Activated CD4-positive, alpha-beta memory T cell treated with anti-CD3 and anti-CD28 coated beads for 36 hours (primary cell): Measurements from ENCODE around the gene MYADML2. TPM values are rescaled to one million over a fixed set of nuclear protein-coding genes. Genes with fewer than 3 reads are reported as not detected.

ENCODE experiments used
- CTCF ChIA-PET: fragments of 350-600 bp; sonication (Branson Sonifier 250); formaldehyde crosslinking; loops from one replicate; lab custom pipeline; 2021; ENCODE audit warnings: antibody characterized with exemption, inconsistent platforms; lab: Charles Lee
- POLR2A ChIA-PET: fragments of 350-600 bp; sonication (Branson Sonifier 250); formaldehyde crosslinking; loops from one replicate; lab custom pipeline; 2021; ENCODE audit warnings: antibody characterized with exemption; lab: Charles Lee
- DNase-seq: peaks from one replicate; pipeline ENCODE4 v3.0.0-alpha.2; 2020
- H3K27ac Mint-ChIP-seq: one replicate; pipeline ENCODE4 v1.8.0; 2021; ENCODE audit warnings: mixed read lengths
- H3K27me3 Mint-ChIP-seq: one replicate; pipeline ENCODE4 v1.8.0; 2021; ENCODE audit warnings: mixed read lengths
- H3K36me3 Mint-ChIP-seq: one replicate; pipeline ENCODE4 v1.8.0; 2021; ENCODE audit warnings: mixed read lengths
- H3K4me1 Mint-ChIP-seq: one replicate; pipeline ENCODE4 v1.8.0; 2021; ENCODE audit warnings: low read depth, mixed read lengths
- H3K4me3 Mint-ChIP-seq: one replicate; pipeline ENCODE4 v1.8.0; 2021; ENCODE audit warnings: mild to moderate bottlenecking, mixed read lengths
- H3K9me3 Mint-ChIP-seq: one replicate; pipeline ENCODE4 v1.8.0; 2021; ENCODE audit warnings: mixed read lengths
- intact Hi-C: fragments of 100-400 bp; cut with micrococcal nuclease; formaldehyde crosslinking; loops from one replicate; pipeline ENCODE4 v1.15.1; 2023
- total RNA-seq, 2 experiments: library from RNA; stranded (reverse); gene quantifications; one replicate each; pipeline ENCODE4 v1.2.3, GENCODE V29; 2021

MYADML2 gene
- total RNA-seq, 2 experiments from 2014 or later = not detected

DNA sequence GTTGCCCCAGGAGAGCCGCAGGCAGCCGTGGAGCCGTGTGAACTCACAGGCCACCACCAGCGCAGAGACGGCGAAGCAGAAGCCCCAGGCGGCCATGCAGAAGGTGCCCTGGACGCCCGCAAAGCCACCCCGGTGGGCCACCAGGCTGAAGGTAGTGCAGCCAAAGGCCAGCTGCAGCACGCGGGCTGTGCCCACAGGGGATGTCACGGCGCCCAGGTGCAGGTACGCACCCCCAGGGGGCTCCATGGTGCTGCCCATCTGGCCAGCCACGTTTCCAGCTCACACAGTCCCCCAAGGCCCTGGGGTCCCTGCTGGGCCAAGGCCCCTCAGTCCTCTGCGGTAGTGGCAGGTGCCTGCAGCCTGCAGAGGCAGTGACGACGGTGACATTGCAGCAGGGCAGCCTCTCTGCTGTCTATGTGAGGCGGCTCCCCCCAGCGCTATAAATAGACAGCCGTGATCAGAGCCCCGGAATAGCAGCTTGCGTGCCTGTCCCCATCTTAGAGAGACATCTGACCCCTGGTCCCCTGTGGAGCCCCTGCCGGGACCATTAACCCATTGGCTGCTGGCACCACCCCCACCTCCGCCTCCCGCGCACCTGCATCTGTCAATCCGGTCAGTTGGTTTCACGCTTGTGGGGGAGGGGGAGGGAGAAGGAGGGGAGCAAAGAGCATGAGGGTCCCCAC, 5.4 kb downstream of the MYADML2 start:
- Mint-ChIP-seq H3K27me3 (peaks cover 2% of the 10 kb centered on the region), H3K9me3 (no peaks in the 10 kb centered on the region), H3K4me3 (no peak overlapping the region), H3K36me3 (peaks cover under 1% of the 10 kb centered on the region), H3K27ac (no peak overlapping the region), H3K4me1 (peaks cover 5% of the 10 kb centered on the region)
- POLR2A ChIA-PET = no interaction called here
- DNase-seq = no peak
- CTCF ChIA-PET = no interaction called here
- intact Hi-C loops = no loop called here

- peaks cover 7% of the 10 kb centered on the region for H3K36me3 Mint-ChIP-seq
- H3K4me1 Mint-ChIP-seq = peaks cover 7% of the 10 kb centered on the region
- H3K9me3 Mint-ChIP-seq = no peaks in the 10 kb centered on the region
- peaks cover 2% of the 10 kb centered on the region for H3K27me3 Mint-ChIP-seq
- DNase-seq = no peak
- ChIA-PET CTCF (no interaction called here), POLR2A (no interaction called here)
- no peak overlapping the region for H3K27ac Mint-ChIP-seq
- no peak overlapping the region for H3K4me3 Mint-ChIP-seq
- intact Hi-C loops = no loop called here
Measured at GRCh38 chr17:81940538-81941483, 6.2 kb downstream of the MYADML2 start.

DNA sequence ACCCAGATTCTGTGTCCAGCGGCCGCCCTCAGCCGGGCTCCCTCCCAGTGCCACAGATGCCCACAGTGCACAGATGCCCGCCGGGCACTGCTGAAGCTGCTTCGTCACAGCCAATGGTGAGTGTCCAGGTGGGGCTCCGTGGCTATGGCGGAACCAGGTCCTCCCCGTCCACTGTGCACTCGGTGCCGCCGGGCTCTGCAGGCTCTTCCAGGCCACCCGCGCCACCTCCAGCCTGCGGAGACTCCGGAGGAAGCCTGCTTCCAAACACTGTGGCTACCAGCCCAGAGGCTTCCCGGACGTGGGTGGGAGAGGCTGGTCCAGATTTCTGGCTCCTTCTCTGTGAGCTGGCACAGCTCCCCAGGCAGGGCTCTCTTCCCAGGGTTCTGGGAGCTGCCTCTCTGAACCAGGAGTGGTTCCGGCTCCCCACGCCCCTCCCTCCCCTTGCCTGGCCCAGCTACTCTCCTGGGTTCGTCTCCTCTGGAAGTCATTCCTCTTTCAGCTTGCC, 7.1 kb downstream of the MYADML2 start:
- H3K4me3 Mint-ChIP-seq = no peak overlapping the region
- POLR2A ChIA-PET = no interaction called here
- DNase-seq = no peak
- peaks cover 2% of the 10 kb centered on the region for H3K27me3 Mint-ChIP-seq
- no peak overlapping the region for H3K27ac Mint-ChIP-seq
- peaks cover 10% of the 10 kb centered on the region for H3K4me1 Mint-ChIP-seq
- no peaks in the 10 kb centered on the region for H3K9me3 Mint-ChIP-seq
- H3K36me3 Mint-ChIP-seq = peaks cover 15% of the 10 kb centered on the region
- CTCF ChIA-PET = no interaction called here
- intact Hi-C loops = no loop called here

DNA sequence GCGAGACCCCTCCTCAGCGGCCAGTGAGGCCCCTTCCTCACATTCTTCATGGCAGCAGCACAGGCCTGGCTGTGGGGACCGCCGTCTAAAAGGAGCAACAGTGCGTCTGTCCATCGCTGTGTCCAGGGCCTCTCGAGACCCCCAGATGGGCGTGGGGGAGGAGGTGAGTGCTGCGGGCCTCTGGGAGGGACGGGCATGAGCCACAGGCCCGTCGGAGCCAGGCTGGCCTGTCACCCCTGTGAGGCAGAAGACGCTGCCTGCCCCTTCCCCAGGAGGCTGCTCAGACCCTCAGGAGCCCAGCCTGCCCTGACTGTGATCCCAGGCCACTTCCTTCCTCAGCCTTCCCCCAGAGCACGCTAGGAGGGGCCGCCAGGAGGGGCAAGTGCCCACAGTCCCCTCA, 7.8 kb downstream of the MYADML2 start:
- CTCF ChIA-PET = interaction anchor here (1.4 kb wide), 1 partner anchor 11 kb away, joined by 3 read pairs; the partner anchor contains the start of gene MAFG

GRCh38 chr17:81935709-81936084, 11.3 kb downstream of the MYADML2 start:
- H3K4me1 Mint-ChIP-seq = peaks cover 10% of the 10 kb centered on the region
- intact Hi-C loops = loop anchor here (2.0 kb wide), 1 partner anchor 41 kb away; the partner anchor contains the start of gene ASPSCR1
- peaks cover 1% of the 10 kb centered on the region for H3K27me3 Mint-ChIP-seq
- DNase-seq = no peak
- ChIA-PET POLR2A (no interaction called here), CTCF (interaction anchor here (0.8 to 1.0 kb wide), 2 partner anchors 24 kb away, joined by 3 to 4 read pairs; no protein-coding TSS in a partner anchor)
- H3K9me3 Mint-ChIP-seq = no peaks in the 10 kb centered on the region
- peak overlapping the region; percentile 84 for H3K4me3 Mint-ChIP-seq
- peaks cover 32% of the 10 kb centered on the region for H3K36me3 Mint-ChIP-seq
- H3K27ac Mint-ChIP-seq = no peak overlapping the region

More for the DNA sequence above, 7.8 kb downstream of the MYADML2 start:
- Mint-ChIP-seq H3K27ac (no peak overlapping the region), H3K36me3 (peaks cover 18% of the 10 kb centered on the region), H3K9me3 (no peaks in the 10 kb centered on the region), H3K4me1 (peaks cover 10% of the 10 kb centered on the region), H3K27me3 (peaks cover 2% of the 10 kb centered on the region), H3K4me3 (no peak overlapping the region)
- intact Hi-C loops = no loop called here
- POLR2A ChIA-PET = no interaction called here
- no peak for DNase-seq

DNA sequence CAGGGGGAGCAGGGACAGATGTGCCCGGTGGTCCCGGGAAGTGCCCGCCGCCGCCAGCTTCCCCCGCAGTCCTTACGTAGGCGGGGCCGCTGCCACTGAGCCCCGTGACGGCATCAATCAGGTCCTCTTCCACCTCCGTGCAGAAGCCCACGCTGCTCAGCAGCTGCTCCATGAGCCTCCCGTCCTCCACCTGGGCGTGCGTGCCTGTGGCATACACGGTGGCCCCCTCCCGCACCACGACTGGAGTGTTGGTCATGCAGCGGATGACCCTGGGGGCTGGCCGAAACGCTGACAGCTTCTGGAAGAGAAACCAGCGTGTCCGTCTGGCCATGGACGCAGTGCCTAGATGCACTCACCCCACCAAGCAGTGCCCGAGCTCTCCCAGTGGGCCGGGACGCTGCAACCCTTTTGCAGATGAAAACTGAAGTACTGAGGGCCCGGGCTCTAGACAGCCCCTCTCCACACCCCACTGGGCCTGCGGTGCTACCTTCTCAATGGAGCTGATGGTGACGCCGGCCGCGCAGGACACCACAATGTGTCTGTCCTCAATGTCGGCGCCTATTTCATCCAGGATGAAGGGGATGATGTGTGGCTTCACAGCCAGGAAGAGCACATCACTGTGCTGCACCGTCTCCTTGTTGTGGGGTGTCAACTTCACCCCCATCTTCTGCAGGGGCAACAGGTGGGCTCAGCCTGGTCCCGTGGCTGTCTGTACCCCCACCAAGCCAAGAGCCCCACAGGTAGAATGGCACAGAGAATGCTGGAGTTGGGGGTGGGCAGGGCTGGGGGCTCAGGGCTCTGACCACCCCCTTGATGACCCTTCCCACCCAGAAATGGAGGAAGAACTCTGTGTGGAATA, 12.0 kb downstream of the MYADML2 start:
- intact Hi-C loops = no loop called here
- peaks cover 10% of the 10 kb centered on the region for H3K4me1 Mint-ChIP-seq
- ChIA-PET CTCF (interaction anchor here (0.8 to 1.1 kb wide), 2 partner anchors 25 to 27 kb away, joined by 3 read pairs; no protein-coding TSS in a partner anchor), POLR2A (no interaction called here)
- H3K27ac Mint-ChIP-seq = no peak overlapping the region
- peaks cover under 1% of the 10 kb centered on the region for H3K27me3 Mint-ChIP-seq
- no peaks in the 10 kb centered on the region for H3K9me3 Mint-ChIP-seq
- H3K36me3 Mint-ChIP-seq = peaks cover 32% of the 10 kb centered on the region
- peak overlapping the region; percentile 84 for H3K4me3 Mint-ChIP-seq
- DNase-seq = no peak

GRCh38 chr17:81934098-81934757, 12.8 kb downstream of the MYADML2 start:
- Mint-ChIP-seq H3K4me3 (peak overlapping the region; percentile 9), H3K4me1 (peaks cover 10% of the 10 kb centered on the region), H3K36me3 (peaks cover 32% of the 10 kb centered on the region), H3K9me3 (no peaks in the 10 kb centered on the region), H3K27ac (no peak overlapping the region), H3K27me3 (peaks cover 7% of the 10 kb centered on the region)
- CTCF ChIA-PET = interaction anchor here (1.1 kb wide), 1 partner anchor 28 kb away, joined by 3 read pairs; no protein-coding TSS in a partner anchor
- intact Hi-C loops = no loop called here
- DNase-seq = no peak
- POLR2A ChIA-PET = interaction anchor here (0.6 kb wide), 1 partner anchor 63 kb away, joined by 4 read pairs; no protein-coding TSS in a partner anchor

GRCh38 chr17:81933178-81933699, 13.8 kb downstream of the MYADML2 start:
- DNase-seq = no peak
- Mint-ChIP-seq H3K36me3 (peaks cover 32% of the 10 kb centered on the region), H3K9me3 (no peaks in the 10 kb centered on the region), H3K4me1 (peaks cover 10% of the 10 kb centered on the region), H3K27me3 (peaks cover 11% of the 10 kb centered on the region), H3K27ac (no peak overlapping the region), H3K4me3 (no peak overlapping the region)
- intact Hi-C loops = no loop called here
- ChIA-PET POLR2A (interaction anchor here (0.5 to 0.7 kb wide), 2 partner anchors 10 to 41 kb away, joined by 3 to 4 read pairs; no protein-coding TSS in a partner anchor), CTCF (interaction anchor here (1.0 kb wide), 1 partner anchor 88 kb away, joined by 3 read pairs; no protein-coding TSS in a partner anchor)

- POLR2A ChIA-PET = interaction anchor here (0.5 to 0.7 kb wide), 2 partner anchors 11 to 40 kb away, joined by 3 to 4 read pairs; no protein-coding TSS in a partner anchor
Measured at GRCh38 chr17:81932333-81932983, 14.6 kb downstream of the MYADML2 start.

GRCh38 chr17:81931557-81932332, 15.3 kb downstream of the MYADML2 start:
- CTCF ChIA-PET = no interaction called here
- Mint-ChIP-seq H3K4me1 (peaks cover 6% of the 10 kb centered on the region), H3K27me3 (peaks cover 11% of the 10 kb centered on the region), H3K27ac (no peak overlapping the region), H3K9me3 (no peaks in the 10 kb centered on the region), H3K4me3 (no peak overlapping the region), H3K36me3 (peaks cover 32% of the 10 kb centered on the region)
- no peak for DNase-seq
- POLR2A ChIA-PET = no interaction called here
- intact Hi-C loops = no loop called here

More at GRCh38 chr17:81932333-81932983, 14.6 kb downstream of the MYADML2 start:
- DNase-seq = no peak
- H3K27me3 Mint-ChIP-seq = peaks cover 11% of the 10 kb centered on the region
- no peak overlapping the region for H3K4me3 Mint-ChIP-seq
- peaks cover 32% of the 10 kb centered on the region for H3K36me3 Mint-ChIP-seq
- no peaks in the 10 kb centered on the region for H3K9me3 Mint-ChIP-seq
- no peak overlapping the region for H3K27ac Mint-ChIP-seq
- H3K4me1 Mint-ChIP-seq = peaks cover 6% of the 10 kb centered on the region
- CTCF ChIA-PET = interaction anchor here (1.0 kb wide), 1 partner anchor 89 kb away, joined by 3 read pairs; no protein-coding TSS in a partner anchor
- intact Hi-C loops = no loop called here
